ENCODE results near the gene CHRNG. TPM values are rescaled to one million over a fixed set of nuclear protein-coding genes. Genes with fewer than 3 reads are reported as not detected.

Gene CHRNG
- total and polyA plus RNA-seq, 2 donors (not counting 1 experiment from before 2014, with no cell fraction given): not detected

GRCh38 chr2:232493701-232494474 lies 45.6 kb upstream of the CHRNG start:
- no peaks in the 10 kb centered on the region for H3K36me3 ChIP-seq (ENCODE audit: control insufficient read depth, insufficient read depth, low read length)
- H2AFZ ChIP-seq (ENCODE audit: low read length): no peak overlapping the region
- TF ChIP-seq CTCF (conservative IDR thresholded peaks at IDR 0.05 in 1 of 2, IDR thresholded peaks at IDR 0.05 in 1 of 2; ENCODE audit: low read depth in 1 of 2, low read length in 2 of 2) (no peak), EZH2 (IDR thresholded peaks at IDR 0.05; ENCODE audit: low read length, missing control alignments) (no peak)
- no peaks in the 10 kb centered on the region for H3K79me2 ChIP-seq (ENCODE audit: control insufficient read depth, insufficient read depth, low read length)
- H3K27me3 ChIP-seq (ENCODE audit: control insufficient read depth, insufficient read depth, low read length): peaks cover under 1% of the 10 kb centered on the region
- no peaks in the 10 kb centered on the region for H3K9me3 ChIP-seq (ENCODE audit: control insufficient read depth, insufficient read depth, low read depth, low read length)
- no peaks in the 10 kb centered on the region for H3K4me1 ChIP-seq (ENCODE audit: control insufficient read depth, extremely low read depth, insufficient read depth, low read length)
- no peaks in the 10 kb centered on the region for H4K20me1 ChIP-seq (ENCODE audit: control insufficient read depth, extremely low read depth, insufficient read depth, low read length)
- H3K9ac ChIP-seq (ENCODE audit: insufficient read depth, low read length): no peak overlapping the region
- no peak overlapping the region for H3K4me3 ChIP-seq (replicated peaks in 1 of 4; ENCODE audit: control extremely low read depth in 1 of 4, insufficient read depth in 1 of 4, low read depth in 3 of 4, low read length in 4 of 4)
- no peak overlapping the region for H3K4me2 ChIP-seq (ENCODE audit: extremely low read depth, insufficient read depth, low read length)
- no peak for DNase-seq (ENCODE audit: low read depth in 2 of 2)
- no peak overlapping the region for H3K27ac ChIP-seq (ENCODE audit: insufficient read depth, low read length)

GRCh38 chr2:232494542-232494941 lies 45.0 kb upstream of the CHRNG start:
- Histone ChIP-seq H2AFZ (ENCODE audit: low read length) (no peak overlapping the region), H3K4me3 (replicated peaks in 1 of 4; ENCODE audit: control extremely low read depth in 1 of 4, insufficient read depth in 1 of 4, low read depth in 3 of 4, low read length in 4 of 4) (no peak overlapping the region), H3K9me3 (ENCODE audit: control insufficient read depth, insufficient read depth, low read depth, low read length) (no peaks in the 10 kb centered on the region), H3K9ac (ENCODE audit: insufficient read depth, low read length) (no peak overlapping the region), H3K27me3 (ENCODE audit: control insufficient read depth, insufficient read depth, low read length) (no peaks in the 10 kb centered on the region), H3K4me1 (ENCODE audit: control insufficient read depth, extremely low read depth, insufficient read depth, low read length) (no peaks in the 10 kb centered on the region), H3K36me3 (ENCODE audit: control insufficient read depth, insufficient read depth, low read length) (no peaks in the 10 kb centered on the region), H3K79me2 (ENCODE audit: control insufficient read depth, insufficient read depth, low read length) (no peaks in the 10 kb centered on the region), H3K4me2 (ENCODE audit: extremely low read depth, insufficient read depth, low read length) (no peak overlapping the region), H3K27ac (ENCODE audit: insufficient read depth, low read length) (no peak overlapping the region), H4K20me1 (ENCODE audit: control insufficient read depth, extremely low read depth, insufficient read depth, low read length) (no peaks in the 10 kb centered on the region)
- no peak for DNase-seq (ENCODE audit: low read depth in 2 of 2)
- TF ChIP-seq EZH2 (IDR thresholded peaks at IDR 0.05; ENCODE audit: low read length, missing control alignments): no peak
- no peak for TF ChIP-seq CTCF (conservative IDR thresholded peaks at IDR 0.05 in 1 of 2, IDR thresholded peaks at IDR 0.05 in 1 of 2; ENCODE audit: low read depth in 1 of 2, low read length in 2 of 2)

GRCh38 chr2:232495292-232495691 lies 44.2 kb upstream of the CHRNG start:
- no peaks in the 10 kb centered on the region for H4K20me1 ChIP-seq (ENCODE audit: control insufficient read depth, extremely low read depth, insufficient read depth, low read length)
- H3K9me3 ChIP-seq (ENCODE audit: control insufficient read depth, insufficient read depth, low read depth, low read length): no peaks in the 10 kb centered on the region
- no peaks in the 10 kb centered on the region for H3K4me1 ChIP-seq (ENCODE audit: control insufficient read depth, extremely low read depth, insufficient read depth, low read length)

More at GRCh38 chr2:232495292-232495691, 44.2 kb upstream of the CHRNG start:
- Histone ChIP-seq H3K36me3 (ENCODE audit: control insufficient read depth, insufficient read depth, low read length) (no peaks in the 10 kb centered on the region), H3K4me3 (replicated peaks in 1 of 4; ENCODE audit: control extremely low read depth in 1 of 4, insufficient read depth in 1 of 4, low read depth in 3 of 4, low read length in 4 of 4) (no peak overlapping the region), H3K27me3 (ENCODE audit: control insufficient read depth, insufficient read depth, low read length) (no peaks in the 10 kb centered on the region), H3K27ac (ENCODE audit: insufficient read depth, low read length) (no peak overlapping the region), H3K79me2 (ENCODE audit: control insufficient read depth, insufficient read depth, low read length) (no peaks in the 10 kb centered on the region), H3K4me2 (ENCODE audit: extremely low read depth, insufficient read depth, low read length) (no peak overlapping the region), H3K9ac (ENCODE audit: insufficient read depth, low read length) (no peak overlapping the region), H2AFZ (ENCODE audit: low read length) (no peak overlapping the region)
- no peak for DNase-seq (ENCODE audit: low read depth in 2 of 2)
- TF ChIP-seq EZH2 (IDR thresholded peaks at IDR 0.05; ENCODE audit: low read length, missing control alignments) (no peak), CTCF (conservative IDR thresholded peaks at IDR 0.05 in 1 of 2, IDR thresholded peaks at IDR 0.05 in 1 of 2; ENCODE audit: low read depth in 1 of 2, low read length in 2 of 2) (no peak)
